ENCODE data around the gene NFILZ. TPM values are rescaled to one million over a fixed set of nuclear protein-coding genes. Genes with fewer than 3 reads are reported as not detected.
A peak's percentile ranks its signal among the peaks of the same experiment; 100 is the strongest.

Gene NFILZ
- total RNA-seq, 4 donors from 2014 or later = not detected

DNA sequence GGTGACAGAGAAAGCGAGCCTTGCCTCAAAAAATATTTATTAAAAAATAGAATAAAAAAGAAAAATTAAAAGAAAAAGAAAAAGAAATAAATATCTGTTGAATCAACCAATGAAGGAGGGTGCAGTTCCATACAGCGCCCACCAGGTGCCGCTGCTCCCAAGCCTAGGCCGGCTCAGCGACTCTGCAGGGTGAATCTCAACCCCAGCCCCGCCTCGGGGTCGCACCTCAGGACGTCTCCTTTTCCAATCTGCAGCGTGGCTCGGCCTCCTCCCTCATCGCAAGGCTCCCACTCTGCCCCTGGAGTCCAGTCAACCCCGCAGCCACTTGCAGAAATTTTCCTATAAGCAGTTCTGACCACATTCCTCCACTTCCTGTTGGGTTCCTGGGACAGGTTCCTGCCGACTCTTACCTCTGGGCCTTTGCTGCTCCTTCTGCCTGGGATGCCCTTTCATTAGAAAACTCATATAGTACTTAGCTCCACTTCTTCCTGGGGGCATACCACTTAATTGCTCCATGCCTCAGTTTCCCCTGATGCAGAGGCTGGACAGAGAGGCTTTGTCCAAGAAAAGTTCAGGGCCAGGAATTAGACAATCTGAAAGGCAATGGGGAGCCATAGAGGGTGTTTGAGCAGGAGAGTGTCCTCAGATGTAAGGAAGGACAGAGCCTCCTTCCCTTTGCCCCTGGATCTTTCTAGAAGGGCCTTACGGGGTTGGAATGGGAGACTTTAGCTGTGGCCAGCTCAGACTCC lies 24.3 kb downstream of the NFILZ start:
- ATAC-seq = no peak
- no peaks in the 10 kb centered on the region for H3K36me3 ChIP-seq
- H3K27me3 ChIP-seq = peaks cover 53% of the 10 kb centered on the region
- H3K27ac ChIP-seq = no peak overlapping the region
- TF ChIP-seq POLR2A (IDR thresholded peaks at IDR 0.05) (no peak), POLR2AphosphoS5 (IDR thresholded peaks at IDR 0.05) (no peak), EP300 (IDR thresholded peaks at IDR 0.05) (no peak)
- TF ChIP-seq, protein P1, sequence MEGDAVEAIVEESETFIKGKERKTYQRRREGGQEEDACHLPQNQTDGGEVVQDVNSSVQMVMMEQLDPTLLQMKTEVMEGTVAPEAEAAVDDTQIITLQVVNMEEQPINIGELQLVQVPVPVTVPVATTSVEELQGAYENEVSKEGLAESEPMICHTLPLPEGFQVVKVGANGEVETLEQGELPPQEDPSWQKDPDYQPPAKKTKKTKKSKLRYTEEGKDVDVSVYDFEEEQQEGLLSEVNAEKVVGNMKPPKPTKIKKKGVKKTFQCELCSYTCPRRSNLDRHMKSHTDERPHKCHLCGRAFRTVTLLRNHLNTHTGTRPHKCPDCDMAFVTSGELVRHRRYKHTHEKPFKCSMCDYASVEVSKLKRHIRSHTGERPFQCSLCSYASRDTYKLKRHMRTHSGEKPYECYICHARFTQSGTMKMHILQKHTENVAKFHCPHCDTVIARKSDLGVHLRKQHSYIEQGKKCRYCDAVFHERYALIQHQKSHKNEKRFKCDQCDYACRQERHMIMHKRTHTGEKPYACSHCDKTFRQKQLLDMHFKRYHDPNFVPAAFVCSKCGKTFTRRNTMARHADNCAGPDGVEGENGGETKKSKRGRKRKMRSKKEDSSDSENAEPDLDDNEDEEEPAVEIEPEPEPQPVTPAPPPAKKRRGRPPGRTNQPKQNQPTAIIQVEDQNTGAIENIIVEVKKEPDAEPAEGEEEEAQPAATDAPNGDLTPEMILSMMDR (IDR thresholded peaks at IDR 0.05) = peak in 3 of 4 experiments; percentile 77 to 95 (median 89)
- no peak overlapping the region for H3K4me3 ChIP-seq
- WGBS, 2 donors (ENCODE audit: low coverage in 1 of 2) = 3 to 7% methylated on average over 9 to 15 of the region's 15 CpGs
- no peaks in the 10 kb centered on the region for H3K9me3 ChIP-seq
- H3K4me1 ChIP-seq = peaks cover 0 to 4% (median 0%) of the 10 kb centered on the region in 3 donors

DNA sequence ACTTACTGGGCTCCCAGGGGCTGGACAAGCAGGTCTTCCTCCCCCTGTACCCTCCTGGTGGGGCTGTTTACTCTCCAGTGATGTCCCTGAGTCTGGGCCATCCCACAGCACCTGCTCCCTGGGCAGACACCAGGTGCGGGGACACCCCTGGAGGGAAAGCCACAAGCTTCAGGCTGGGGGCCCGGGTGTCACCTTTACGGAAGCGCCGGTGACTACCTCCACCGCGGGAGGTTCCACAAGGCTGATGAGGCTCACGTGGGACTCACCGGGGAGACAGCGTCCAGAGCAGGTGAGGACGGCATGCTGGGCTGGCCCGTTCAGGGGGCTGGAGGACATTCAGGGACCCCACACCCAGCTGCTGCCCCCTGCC lies 24.9 kb downstream of the NFILZ start:
- 57% methylated on average over 5 of the region's 12 CpGs; no CpG with 5 or more reads in 1 of the 2 donors for WGBS, 2 donors (ENCODE audit: low coverage in 1 of 2)
- ATAC-seq = no peak
- Histone ChIP-seq H3K9me3 (no peaks in the 10 kb centered on the region), H3K27ac (no peak overlapping the region), H3K27me3 (peaks cover 58% of the 10 kb centered on the region), H3K36me3 (no peaks in the 10 kb centered on the region), H3K4me3 (no peak overlapping the region), H3K4me1 (peaks cover 0 to 4% (median 0%) of the 10 kb centered on the region in 3 donors)
- TF ChIP-seq, protein P1 (IDR thresholded peaks at IDR 0.05) = no peak
- TF ChIP-seq POLR2AphosphoS5 (IDR thresholded peaks at IDR 0.05) = no peak

DNA sequence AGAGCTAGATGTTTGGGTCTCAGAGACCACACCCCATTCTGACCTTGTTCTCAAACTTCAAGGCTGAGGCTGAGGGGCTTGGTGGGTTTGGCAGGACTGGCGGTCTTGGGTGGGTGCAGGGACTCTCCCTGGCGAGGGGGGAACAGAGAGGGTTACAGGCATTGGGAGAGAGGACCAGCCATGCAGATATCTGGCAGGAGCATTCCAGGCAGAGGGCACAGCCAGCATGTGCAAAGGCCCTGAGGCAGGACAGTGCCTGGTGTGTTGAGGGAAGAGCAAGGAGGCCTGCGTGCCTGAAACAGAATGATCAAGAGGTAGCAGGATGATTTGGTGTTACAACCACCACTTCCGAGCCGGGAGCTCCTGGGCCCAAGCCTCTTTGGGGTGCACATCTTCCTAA lies 27.4 kb downstream of the NFILZ start:
- peaks cover 0 to 4% (median 0%) of the 10 kb centered on the region in 3 donors for H3K4me1 ChIP-seq
- ATAC-seq = no peak
- H3K27me3 ChIP-seq = peaks cover 78% of the 10 kb centered on the region
- no peak overlapping the region for H3K27ac ChIP-seq
- H3K9me3 ChIP-seq = no peaks in the 10 kb centered on the region
- no peak overlapping the region for H3K4me3 ChIP-seq
- WGBS, 2 donors (ENCODE audit: low coverage in 1 of 2) = 43 to 73% methylated on average over 1 to 2 of the region's 5 CpGs
- H3K36me3 ChIP-seq = no peaks in the 10 kb centered on the region
- TF ChIP-seq POLR2AphosphoS5 (IDR thresholded peaks at IDR 0.05) = no peak

DNA sequence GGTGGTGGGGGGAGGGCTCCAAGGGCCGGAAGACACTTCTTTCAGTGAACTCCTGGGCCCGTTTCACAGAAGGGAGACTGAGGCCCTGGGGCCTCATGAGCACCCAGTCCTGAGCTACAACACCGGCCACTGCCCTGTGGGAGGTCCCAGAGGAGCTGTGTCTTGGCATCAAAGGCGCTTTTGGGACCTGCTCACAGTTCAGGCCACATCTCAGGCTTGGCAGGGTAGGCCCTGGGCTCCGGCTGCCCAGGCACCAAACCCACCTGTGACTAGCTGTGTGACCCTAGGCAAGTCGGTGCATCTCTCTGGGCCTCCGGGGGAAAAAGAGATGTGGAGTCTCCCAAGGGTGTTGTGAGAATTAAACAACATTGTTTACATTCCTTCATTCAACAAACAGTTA lies 29.5 kb downstream of the NFILZ start:
- peaks cover 0 to under 1% (median 0%) of the 10 kb centered on the region in 3 donors for H3K4me1 ChIP-seq
- 60% methylated on average over 1 of the region's 7 CpGs; no CpG with 5 or more reads in 1 of the 2 donors for WGBS, 2 donors (ENCODE audit: low coverage in 1 of 2)
- H3K27me3 ChIP-seq = peaks cover 86% of the 10 kb centered on the region
- ATAC-seq = no peak
- H3K27ac ChIP-seq = no peak overlapping the region
- H3K4me3 ChIP-seq = no peak overlapping the region
- no peaks in the 10 kb centered on the region for H3K36me3 ChIP-seq
- no peaks in the 10 kb centered on the region for H3K9me3 ChIP-seq
- TF ChIP-seq POLR2A (IDR thresholded peaks at IDR 0.05) (no peak), POLR2AphosphoS5 (IDR thresholded peaks at IDR 0.05) (no peak), EP300 (IDR thresholded peaks at IDR 0.05) (no peak)
- TF ChIP-seq, protein P1 (IDR thresholded peaks at IDR 0.05) = no peak

DNA sequence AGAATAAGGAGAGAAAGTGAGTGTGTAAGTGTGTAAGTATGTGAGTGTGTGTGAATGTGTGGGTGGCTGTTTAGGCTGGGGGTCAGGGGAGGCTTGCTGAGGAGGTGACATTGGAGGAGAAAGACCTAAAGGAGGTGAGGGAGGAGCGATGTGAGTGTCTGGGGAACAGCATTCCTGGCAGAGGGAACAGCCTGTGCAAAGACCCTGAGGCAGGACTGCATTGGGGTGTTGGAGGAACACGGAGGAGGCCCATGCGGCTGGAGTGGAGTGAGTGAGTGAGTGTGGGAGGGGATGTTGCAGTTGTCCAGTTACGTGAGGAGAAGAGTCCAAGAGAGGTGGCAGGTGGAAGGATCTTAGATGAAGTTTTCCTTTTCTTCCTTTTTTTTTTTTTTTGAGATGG lies 31.8 kb downstream of the NFILZ start:
- 79 to 80% methylated on average over 4 of the region's 4 CpGs for WGBS, 2 donors (ENCODE audit: low coverage in 1 of 2)
- peaks cover 65% of the 10 kb centered on the region for H3K27me3 ChIP-seq
- ATAC-seq = no peak
- no peak overlapping the region for H3K4me3 ChIP-seq
- TF ChIP-seq, protein P1 (IDR thresholded peaks at IDR 0.05) = no peak
- TF ChIP-seq POLR2AphosphoS5 (IDR thresholded peaks at IDR 0.05) = no peak
- no peaks in the 10 kb centered on the region for H3K36me3 ChIP-seq
- no peak overlapping the region for H3K27ac ChIP-seq
- H3K4me1 ChIP-seq = no peaks in the 10 kb centered on the region
- no peaks in the 10 kb centered on the region for H3K9me3 ChIP-seq
